Spleen (tissue), 11 donors: ENCODE measurements around the gene SUPT3H. TPM values are rescaled to one million over a fixed set of nuclear protein-coding genes. Genes with fewer than 3 reads are reported as not detected.

Experiments used
- DNase-seq: peaks from one replicate; pipeline ENCODE4 v3.0.0-alpha.2; 2020
- H3K27ac ChIP-seq, 8 donors: fragments of 200-600 bp; sonication (generic) in 7 of 8; 1 replicate in 4 of 8; 2 replicates in 4 of 8; pipeline versions ENCODE4 v1.5.0 to v1.8.0; 2016 to 2021; ENCODE audit warnings: inconsistent platforms in 4 of 8, mild to moderate bottlenecking in 4 of 8, moderate library complexity in 1 of 8
- H3K27me3 ChIP-seq, 7 donors: fragments of 200-600 bp; sonication (generic) in 6 of 7; replicated peaks in 1 of 7; 1 replicate in 4 of 7; 2 replicates in 3 of 7; pipeline versions ENCODE4 v1.5.0 to v1.8.0; 2016 to 2021; ENCODE audit warnings: inconsistent platforms in 3 of 7, mild to moderate bottlenecking in 1 of 7
- H3K36me3 ChIP-seq, 6 donors: fragments of 200-600 bp; sonication (generic) in 5 of 6; 1 replicate in 4 of 6; 2 replicates in 2 of 6; pipeline versions ENCODE4 v1.5.0 to v1.8.0; 2016 to 2021; ENCODE audit warnings: inconsistent platforms in 2 of 6
- H3K4me1 ChIP-seq, 6 donors: fragments of 200-600 bp; sonication (generic) in 5 of 6; 1 replicate in 3 of 6; 2 replicates in 3 of 6; pipeline versions ENCODE4 v1.5.0 to v1.8.0; 2016 to 2021; ENCODE audit warnings: inconsistent platforms in 3 of 6
- H3K4me3 ChIP-seq, 8 donors: fragments of 200-600 bp; sonication (generic) in 7 of 8; 1 replicate in 4 of 8; 2 replicates in 4 of 8; pipeline versions ENCODE4 v1.5.0 to v1.8.0; 2016 to 2021; ENCODE audit warnings: inconsistent platforms in 4 of 8, mild to moderate bottlenecking in 4 of 8, moderate library complexity in 2 of 8
- H3K9me3 ChIP-seq, 8 donors: fragments of 200-600 bp; sonication (generic) in 7 of 8; 1 replicate in 4 of 8; 2 replicates in 4 of 8; pipeline versions ENCODE4 v1.5.0 to v1.8.0; 2016 to 2021; ENCODE audit warnings: inconsistent platforms in 4 of 8
- CTCF ChIP-seq, 11 experiments: fragments of 200-600 bp in 7 of 11; fragments of 450-650 bp in 4 of 11; sonication (generic) in 4 of 11; IDR thresholded peaks in 8 of 11; conservative IDR thresholded peaks in 3 of 11; 1 replicate in 7 of 11; 2 replicates in 4 of 11; pipeline versions ENCODE4 v1.4.0 to v1.8.0; 2016 to 2021; ENCODE audit warnings: antibody characterized with exemption in 11 of 11, inconsistent platforms in 4 of 11, mild to moderate bottlenecking in 1 of 11
- POLR2A ChIP-seq, 3 donors: fragments of 450-650 bp; IDR thresholded peaks; one replicate each; pipeline ENCODE4 v1.5.1; 2017; ENCODE audit warnings: antibody characterized with exemption in 3 of 3, mild to moderate bottlenecking in 1 of 3
- POLR2AphosphoS5 ChIP-seq, 3 donors: sonication (generic); formaldehyde crosslinking; IDR thresholded peaks; one replicate each; pipeline ENCODE4 v1.5.1; 2017; ENCODE audit warnings: antibody characterized with exemption in 3 of 3
- WGBS, 5 donors: extraction: QIAGEN DNeasy Blood & Tissue Kit in 3 of 5; methylation state at CpG; one replicate each; pipeline versions ENCODE4 v1.1.5 to v1.1.7; 2013 to 2018; 5-methylcytosine and 5-hydroxymethylcytosine counted together
- intact Hi-C: fragments of 100-400 bp; cut with DNase I; formaldehyde crosslinking; loops from one replicate; pipeline ENCODE4 v1.15.0; 2023; ENCODE audit warnings: low total_unique reads
- polyA plus RNA-seq, 3 donors: library from polyadenylated mRNA; stranded (reverse); fragments of 200-250 nt; gene quantifications; one replicate each; pipeline ENCODE4 v1.2.1, GENCODE V29; 2013
- total RNA-seq, 7 donors: library from RNA; depleted of rRNA in 3 of 7; stranded (reverse); fragments of >200 nt in 3 of 7; fragmentation: NEBNext Ultra II Directional in 4 of 7; extraction: Animal tissue kit (Norgen Biotek cat#: 25700) in 4 of 7; gene quantifications; one replicate each; pipeline versions ENCODE4 v1.1.0 to v1.2.1, GENCODE V29; 2016 to 2021
- donor health status: healthy with polysubstance abuse.
- donor health status: DM: no; HTN: no; CAD: no; lungs with moderate emphysema.
- donor health status: DM: no; HTN: no; CAD: no.
- donor health status: Bipolar disorder and iron deficiency.
- donor health status: healthy.
- donor health status: DM: no; HTN: no; CAD: no.
- donor health status: DM: yes; HTN: yes; CAD: no.

SUPT3H gene
- total and polyA plus RNA-seq, 10 donors = 3.1 to 16.8 (median 6.2) TPM

- Histone ChIP-seq H3K27me3 (no peaks in the 10 kb centered on the region), H3K36me3 (no peaks in the 10 kb centered on the region), H3K4me3 (no peak overlapping the region), H3K27ac (no peak overlapping the region), H3K4me1 (no peaks in the 10 kb centered on the region), H3K9me3 (no peaks in the 10 kb centered on the region)
- intact Hi-C loops = no loop called here
- TF ChIP-seq POLR2A (IDR thresholded peaks at IDR 0.05) (no peak), POLR2AphosphoS5 (IDR thresholded peaks at IDR 0.05) (no peak), CTCF (IDR thresholded peaks at IDR 0.05 in 8 of 11, conservative IDR thresholded peaks at IDR 0.05 in 3 of 11) (no peak)
- no peak for DNase-seq
These were observed 375.2 kb downstream of the SUPT3H start for GRCh38 chr6:45002390-45003105.

GRCh38 chr6:45001663-45002062 is 376.1 kb downstream of the SUPT3H start:
- H3K27ac ChIP-seq = no peak overlapping the region
- H3K27me3 ChIP-seq = no peaks in the 10 kb centered on the region
- H3K4me1 ChIP-seq = no peaks in the 10 kb centered on the region
- H3K4me3 ChIP-seq = no peak overlapping the region
- DNase-seq = no peak
- 75 to 81% (median 78%) methylated on average over 1 of the region's 1 CpG for WGBS, 5 donors
- TF ChIP-seq POLR2A (IDR thresholded peaks at IDR 0.05) (no peak), CTCF (IDR thresholded peaks at IDR 0.05 in 8 of 11, conservative IDR thresholded peaks at IDR 0.05 in 3 of 11) (no peak), POLR2AphosphoS5 (IDR thresholded peaks at IDR 0.05) (no peak)
- H3K36me3 ChIP-seq = no peaks in the 10 kb centered on the region
- intact Hi-C loops = no loop called here
- no peaks in the 10 kb centered on the region for H3K9me3 ChIP-seq

- H3K9me3 ChIP-seq = no peaks in the 10 kb centered on the region
- DNase-seq = no peak
- no peak for TF ChIP-seq CTCF (IDR thresholded peaks at IDR 0.05 in 8 of 11, conservative IDR thresholded peaks at IDR 0.05 in 3 of 11)
- TF ChIP-seq POLR2A (IDR thresholded peaks at IDR 0.05) = no peak
- no peak overlapping the region for H3K27ac ChIP-seq
- H3K27me3 ChIP-seq = no peaks in the 10 kb centered on the region
- H3K36me3 ChIP-seq = no peaks in the 10 kb centered on the region
- no peak overlapping the region for H3K4me3 ChIP-seq
- intact Hi-C loops = no loop called here
- no peaks in the 10 kb centered on the region for H3K4me1 ChIP-seq
These were observed 376.9 kb downstream of the SUPT3H start for GRCh38 chr6:45000833-45001232.

GRCh38 chr6:44999066-44999465 is 378.7 kb downstream of the SUPT3H start:
- H3K27me3 ChIP-seq = no peaks in the 10 kb centered on the region

More at GRCh38 chr6:44999066-44999465, 378.7 kb downstream of the SUPT3H start:
- no peak overlapping the region for H3K4me3 ChIP-seq
- H3K9me3 ChIP-seq = no peaks in the 10 kb centered on the region
- H3K36me3 ChIP-seq = no peaks in the 10 kb centered on the region
- no peaks in the 10 kb centered on the region for H3K4me1 ChIP-seq
- intact Hi-C loops = no loop called here
- TF ChIP-seq POLR2AphosphoS5 (IDR thresholded peaks at IDR 0.05) (no peak), CTCF (IDR thresholded peaks at IDR 0.05 in 8 of 11, conservative IDR thresholded peaks at IDR 0.05 in 3 of 11) (no peak), POLR2A (IDR thresholded peaks at IDR 0.05) (no peak)
- H3K27ac ChIP-seq = no peak overlapping the region
- DNase-seq = no peak
- WGBS, 5 donors = 75 to 91% (median 88%) methylated on average over 8 of the region's 8 CpGs
